ENCODE results near the gene ZNF384. TPM values are rescaled to one million over a fixed set of nuclear protein-coding genes. Genes with fewer than 3 reads are reported as not detected.
A peak's percentile ranks its signal among the peaks of the same experiment; 100 is the strongest.

ZNF384 gene
- total RNA-seq, 1 donor from 2014 or later = 6.4 TPM

- no peak for DNase-seq (ENCODE audit: low read depth in 2 of 2)
Observed at GRCh38 chr12:6653987-6654386, 35.2 kb downstream of the ZNF384 start.

GRCh38 chr12:6653342-6653741 is 35.8 kb downstream of the ZNF384 start:
- no peak for DNase-seq (ENCODE audit: low read depth in 2 of 2)

- DNase-seq (ENCODE audit: low read depth in 2 of 2) = no peak
Observed at GRCh38 chr12:6652391-6652790, 36.8 kb downstream of the ZNF384 start.

GRCh38 chr12:6650832-6651231 is 38.3 kb downstream of the ZNF384 start:
- no peak for DNase-seq (ENCODE audit: low read depth in 2 of 2)

- DNase-seq (ENCODE audit: low read depth in 2 of 2) = peak in 1 of 2 donors; percentile 71
Observed at GRCh38 chr12:6647083-6647604, 42.0 kb downstream of the ZNF384 start, which contains the start of gene ACRBP. ACRBP (minus strand) TSS chr12:6647432; CDS start chr12:6647366, 66 bp downstream.

GRCh38 chr12:6646276-6647082 is 42.7 kb downstream of the ZNF384 start:
- DNase-seq (ENCODE audit: low read depth in 2 of 2) = no peak

GRCh38 chr12:6644903-6645302 is 44.3 kb downstream of the ZNF384 start:
- no peak for DNase-seq (ENCODE audit: low read depth in 2 of 2)

- no peak for DNase-seq (ENCODE audit: low read depth in 2 of 2)
Observed at GRCh38 chr12:6644257-6644596, 44.9 kb downstream of the ZNF384 start.

GRCh38 chr12:6643569-6644256 is 45.5 kb downstream of the ZNF384 start:
- no peak for DNase-seq (ENCODE audit: low read depth in 2 of 2)

- no peak for DNase-seq (ENCODE audit: low read depth in 2 of 2)
Observed at GRCh38 chr12:6641131-6641530, 48.0 kb downstream of the ZNF384 start.

GRCh38 chr12:6640497-6640896 is 48.7 kb downstream of the ZNF384 start:
- no peak for DNase-seq (ENCODE audit: low read depth in 2 of 2)

- peak in 1 of 2 donors; percentile 81 for DNase-seq (ENCODE audit: low read depth in 2 of 2)
Observed at GRCh38 chr12:6639151-6639801, 49.9 kb downstream of the ZNF384 start.

- DNase-seq (ENCODE audit: low read depth in 2 of 2) = no peak
Observed at GRCh38 chr12:6638305-6638704, 50.9 kb downstream of the ZNF384 start.

GRCh38 chr12:6635856-6636531 is 53.2 kb downstream of the ZNF384 start, which contains the start of gene LPAR5:
LPAR5 (minus strand) TSS chr12:6635959; CDS start chr12:6621248, 14,711 bp downstream.
- DNase-seq (ENCODE audit: low read depth in 2 of 2) = peak in 1 of 2 donors; percentile 22

- no peak for DNase-seq (ENCODE audit: low read depth in 2 of 2)
Observed at GRCh38 chr12:6635375-6635855, 53.8 kb downstream of the ZNF384 start.

GRCh38 chr12:6632026-6632983 is 56.9 kb downstream of the ZNF384 start:
- no peak for DNase-seq (ENCODE audit: low read depth in 2 of 2)

GRCh38 chr12:6631549-6631961 is 57.6 kb downstream of the ZNF384 start:
- no peak for DNase-seq (ENCODE audit: low read depth in 2 of 2)

GRCh38 chr12:6630736-6631135 is 58.4 kb downstream of the ZNF384 start:
- no peak for DNase-seq (ENCODE audit: low read depth in 2 of 2)

GRCh38 chr12:6627616-6628015 is 61.6 kb downstream of the ZNF384 start:
- DNase-seq (ENCODE audit: low read depth in 2 of 2) = no peak

- no peak for DNase-seq (ENCODE audit: low read depth in 2 of 2)
Observed at GRCh38 chr12:6626654-6627283, 62.4 kb downstream of the ZNF384 start.
